ENCODE results near the gene SMNDC1.

SMNDC1 gene

DNA sequence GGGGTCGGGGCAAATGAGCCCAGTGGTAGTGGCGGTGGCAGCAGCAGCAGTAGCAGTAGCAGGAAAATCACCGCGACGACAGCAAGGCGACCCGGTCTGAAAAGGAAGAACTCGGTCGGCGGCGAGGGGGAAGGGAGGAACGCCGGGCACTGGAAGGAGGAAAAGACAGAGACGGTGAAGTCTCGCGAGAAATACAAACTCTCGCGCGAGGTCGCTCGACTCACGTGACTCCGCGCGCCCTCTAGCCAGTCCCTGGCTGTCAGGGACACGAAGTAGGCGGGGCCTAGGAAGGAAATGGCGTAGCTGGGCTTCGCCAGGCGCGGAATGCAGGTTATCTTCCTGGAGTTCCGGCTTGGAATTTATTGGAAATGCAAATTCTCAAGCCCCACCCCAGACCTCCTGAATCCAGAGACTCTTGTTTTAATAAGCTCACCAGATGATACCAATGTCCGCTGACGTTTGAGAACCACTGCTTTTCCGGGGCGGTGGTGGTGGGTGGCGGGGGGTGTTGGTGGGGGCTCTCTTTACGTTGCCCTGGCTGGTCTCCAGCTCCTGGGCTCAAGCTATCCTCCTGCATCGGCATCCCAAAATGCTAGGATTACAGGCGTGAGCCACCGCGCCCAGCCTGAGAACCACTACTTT lies at the start of gene SMNDC1:
TSS of gene SMNDC1 (minus strand) at position 141 of the 642 bp plus-strand sequence. CDS start 1,333 bp downstream, outside the sequence.
- peak within 1 kb of the TSS; percentile 86 for H2AFZ ChIP-seq (ENCODE audit: low read depth)
- H3K4me2 ChIP-seq = peak within 1 kb of the TSS; percentile 65
- peaks cover 51% of the 10 kb centered on the region for H3K4me1 ChIP-seq (ENCODE audit: low read depth, poor library complexity, severe bottlenecking)
- H3K4me3 ChIP-seq (IDR thresholded peaks at IDR 0.05; ENCODE audit: insufficient read depth, low read depth, low read length) = no peak within 1 kb of the TSS
- H3K27ac ChIP-seq = peak within 1 kb of the TSS; percentile 65
- H3K9ac ChIP-seq = peak within 1 kb of the TSS; percentile 79
- peaks cover 50% of the 10 kb centered on the region for H3K79me2 ChIP-seq (ENCODE audit: insufficient read depth, low read depth)
- H3K36me3 ChIP-seq (ENCODE audit: insufficient read depth) = peaks cover 21% of the 10 kb centered on the region; the same call in 1 of the 2 replicates
- TF ChIP-seq, protein P1, sequence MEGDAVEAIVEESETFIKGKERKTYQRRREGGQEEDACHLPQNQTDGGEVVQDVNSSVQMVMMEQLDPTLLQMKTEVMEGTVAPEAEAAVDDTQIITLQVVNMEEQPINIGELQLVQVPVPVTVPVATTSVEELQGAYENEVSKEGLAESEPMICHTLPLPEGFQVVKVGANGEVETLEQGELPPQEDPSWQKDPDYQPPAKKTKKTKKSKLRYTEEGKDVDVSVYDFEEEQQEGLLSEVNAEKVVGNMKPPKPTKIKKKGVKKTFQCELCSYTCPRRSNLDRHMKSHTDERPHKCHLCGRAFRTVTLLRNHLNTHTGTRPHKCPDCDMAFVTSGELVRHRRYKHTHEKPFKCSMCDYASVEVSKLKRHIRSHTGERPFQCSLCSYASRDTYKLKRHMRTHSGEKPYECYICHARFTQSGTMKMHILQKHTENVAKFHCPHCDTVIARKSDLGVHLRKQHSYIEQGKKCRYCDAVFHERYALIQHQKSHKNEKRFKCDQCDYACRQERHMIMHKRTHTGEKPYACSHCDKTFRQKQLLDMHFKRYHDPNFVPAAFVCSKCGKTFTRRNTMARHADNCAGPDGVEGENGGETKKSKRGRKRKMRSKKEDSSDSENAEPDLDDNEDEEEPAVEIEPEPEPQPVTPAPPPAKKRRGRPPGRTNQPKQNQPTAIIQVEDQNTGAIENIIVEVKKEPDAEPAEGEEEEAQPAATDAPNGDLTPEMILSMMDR (conservative IDR thresholded peaks at IDR 0.05; ENCODE audit: low read depth, low read length) = no peak
- no peaks in the 10 kb centered on the region for H3K27me3 ChIP-seq (ENCODE audit: insufficient read depth, low read depth)
- no peaks in the 10 kb centered on the region for H4K20me1 ChIP-seq (ENCODE audit: insufficient read depth)

DNA sequence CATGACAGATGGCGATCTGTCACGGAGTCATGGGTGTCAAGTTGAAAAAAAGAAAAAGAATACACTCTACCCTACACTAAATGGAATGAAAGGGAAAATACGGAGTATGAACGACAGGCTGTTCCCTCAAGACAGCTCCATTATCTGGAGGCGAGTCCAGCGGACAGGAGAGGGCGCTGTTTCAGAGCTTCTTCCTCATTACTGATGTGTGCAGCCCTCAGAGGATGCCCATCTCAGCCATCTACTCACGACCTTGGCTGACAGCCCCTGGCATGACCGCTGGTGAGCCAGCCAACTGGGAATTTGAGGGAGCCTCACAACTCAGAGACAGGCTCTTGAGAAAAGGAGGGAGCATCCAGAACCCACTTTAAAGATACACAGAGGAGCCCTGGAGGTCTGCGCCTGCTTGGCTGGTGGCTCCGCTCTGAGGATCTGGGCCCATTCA lies 49.6 kb upstream of the SMNDC1 start:
- TF ChIP-seq, protein P1 (conservative IDR thresholded peaks at IDR 0.05; ENCODE audit: low read depth, low read length) = peak; percentile 93
- Histone ChIP-seq H4K20me1 (ENCODE audit: insufficient read depth) (no peaks in the 10 kb centered on the region), H3K27me3 (ENCODE audit: insufficient read depth, low read depth) (no peaks in the 10 kb centered on the region), H3K36me3 (ENCODE audit: insufficient read depth) (no peaks in the 10 kb centered on the region), H2AFZ (ENCODE audit: low read depth) (peak overlapping the region; percentile 54), H3K4me3 (IDR thresholded peaks at IDR 0.05; ENCODE audit: insufficient read depth, low read depth, low read length) (no peak overlapping the region), H3K4me1 (ENCODE audit: low read depth, poor library complexity, severe bottlenecking) (peaks cover 73% of the 10 kb centered on the region), H3K79me2 (ENCODE audit: insufficient read depth, low read depth) (no peaks in the 10 kb centered on the region), H3K4me2 (peak overlapping the region; percentile 99), H3K27ac (peak overlapping the region; percentile 84), H3K9ac (peak overlapping the region; percentile 55; the same call in 1 of the 2 replicates)

DNA sequence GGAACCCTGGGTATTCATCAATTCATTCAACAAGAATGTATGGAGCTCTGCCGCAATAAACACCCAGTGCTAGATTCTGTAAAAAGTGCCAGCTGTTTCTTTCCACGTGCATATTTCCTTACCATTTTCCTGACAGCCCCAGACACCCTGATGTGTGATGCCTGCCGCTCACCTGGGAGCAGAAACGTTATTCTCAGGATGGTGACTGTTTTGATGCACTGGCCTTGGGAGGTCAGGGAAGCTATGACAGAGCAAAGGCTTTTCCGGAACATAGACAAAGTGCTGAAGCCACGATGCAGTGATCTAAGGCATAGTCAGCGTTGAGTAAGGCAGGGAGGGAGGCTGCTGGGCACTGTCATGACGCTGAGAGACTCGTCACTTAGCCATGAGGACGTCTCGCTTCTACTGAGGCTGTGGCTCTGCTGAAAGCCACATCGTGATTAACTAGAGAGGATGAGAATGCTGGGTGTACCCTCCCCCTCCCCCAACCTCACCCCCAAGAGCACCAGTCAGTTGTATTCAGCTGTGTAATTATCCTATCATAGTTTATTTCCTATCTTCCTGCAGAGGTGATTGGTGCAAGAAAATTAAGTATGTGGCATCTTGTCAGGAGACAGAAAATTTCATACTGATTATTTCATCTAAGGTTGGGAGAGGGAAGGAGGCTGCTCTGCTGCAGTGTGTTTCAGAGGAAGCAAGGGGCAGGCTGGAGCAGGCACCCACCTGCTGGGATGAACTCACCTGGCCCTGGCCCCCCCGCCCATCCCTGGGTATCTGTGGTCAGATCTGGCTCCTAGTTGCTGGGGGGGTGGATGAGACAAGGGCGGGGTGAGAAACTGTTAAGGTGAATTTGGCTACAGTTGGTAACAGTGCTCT lies 48.8 kb upstream of the SMNDC1 start:
- Histone ChIP-seq H3K4me3 (IDR thresholded peaks at IDR 0.05; ENCODE audit: insufficient read depth, low read depth, low read length) (no peak overlapping the region), H3K27me3 (ENCODE audit: insufficient read depth, low read depth) (no peaks in the 10 kb centered on the region), H2AFZ (ENCODE audit: low read depth) (peak overlapping the region; percentile 47; the same call in 1 of the 2 replicates), H3K4me1 (ENCODE audit: low read depth, poor library complexity, severe bottlenecking) (peaks cover 65% of the 10 kb centered on the region), H3K4me2 (peak overlapping the region; percentile 99), H3K36me3 (ENCODE audit: insufficient read depth) (no peaks in the 10 kb centered on the region), H4K20me1 (ENCODE audit: insufficient read depth) (no peaks in the 10 kb centered on the region), H3K27ac (peak overlapping the region; percentile 84), H3K9ac (peak overlapping the region; percentile 55; the same call in 1 of the 2 replicates), H3K79me2 (ENCODE audit: insufficient read depth, low read depth) (no peaks in the 10 kb centered on the region)
- TF ChIP-seq, protein P1 (conservative IDR thresholded peaks at IDR 0.05; ENCODE audit: low read depth, low read length) = no peak

- Histone ChIP-seq H3K27ac (peak overlapping the region; percentile 84), H2AFZ (ENCODE audit: low read depth) (peak overlapping the region; percentile 47; the same call in 1 of the 2 replicates), H3K4me1 (ENCODE audit: low read depth, poor library complexity, severe bottlenecking) (peaks cover 65% of the 10 kb centered on the region), H3K27me3 (ENCODE audit: insufficient read depth, low read depth) (no peaks in the 10 kb centered on the region), H3K9ac (peak overlapping the region; percentile 55; the same call in 1 of the 2 replicates), H3K4me2 (peak overlapping the region; percentile 99), H3K36me3 (ENCODE audit: insufficient read depth) (no peaks in the 10 kb centered on the region), H3K4me3 (IDR thresholded peaks at IDR 0.05; ENCODE audit: insufficient read depth, low read depth, low read length) (no peak overlapping the region), H4K20me1 (ENCODE audit: insufficient read depth) (no peaks in the 10 kb centered on the region), H3K79me2 (ENCODE audit: insufficient read depth, low read depth) (no peaks in the 10 kb centered on the region)
- TF ChIP-seq, protein P1 (conservative IDR thresholded peaks at IDR 0.05; ENCODE audit: low read depth, low read length) = no peak
These were observed 48.2 kb upstream of the SMNDC1 start for GRCh38 chr10:110352930-110353243.
